HG02763 (cell line): ENCODE measurements around the gene PDE1A.

Experiments used
- ATAC-seq: cut with Tn5 transposase; IDR thresholded peaks from one replicate; pipeline ENCODE4 v1.9.1; 2021; ENCODE audit warnings: mild to moderate bottlenecking, moderate library complexity; ENCODE audit not compliant: unreplicated experiment

Gene PDE1A

DNA sequence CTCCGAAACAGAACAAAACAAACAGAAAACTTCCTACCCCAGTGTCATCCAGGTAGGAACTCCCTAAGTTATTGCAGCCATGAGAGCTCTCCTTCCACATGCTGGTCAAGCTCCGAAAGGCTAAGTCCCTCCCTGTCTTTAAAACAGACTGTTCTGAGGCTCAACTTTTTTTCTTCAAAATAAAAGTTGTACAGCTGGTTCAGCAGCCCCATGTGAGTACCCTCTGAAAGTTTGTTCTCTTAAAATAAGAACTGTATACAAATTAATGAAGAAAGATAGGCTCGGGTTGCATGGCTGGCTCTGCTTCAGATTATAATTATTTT lies at the start of gene PDE1A:
Gene PDE1A (minus strand): TSS at position 119 of the 323 bp plus-strand sequence.
- no peak for ATAC-seq

DNA sequence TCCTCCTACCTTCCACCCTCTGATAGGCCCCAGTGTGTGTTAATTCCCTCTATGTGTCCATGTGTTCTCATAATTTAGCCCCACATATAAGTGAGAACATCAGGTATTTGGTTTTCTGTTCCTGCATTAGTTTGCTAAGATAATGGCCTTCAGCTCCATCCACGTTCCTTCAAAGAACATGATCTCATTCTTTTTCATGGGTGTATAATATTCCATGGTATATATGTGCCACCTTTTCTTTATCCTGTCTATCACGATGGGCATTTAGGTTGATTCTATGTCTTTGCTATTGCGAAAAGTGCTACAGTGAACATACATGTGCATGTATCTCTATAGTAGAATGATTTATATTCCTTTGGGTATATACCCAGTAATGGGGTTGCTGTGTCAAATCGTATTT lies 46.8 kb upstream of the PDE1A start:
- ATAC-seq, result no peak

DNA sequence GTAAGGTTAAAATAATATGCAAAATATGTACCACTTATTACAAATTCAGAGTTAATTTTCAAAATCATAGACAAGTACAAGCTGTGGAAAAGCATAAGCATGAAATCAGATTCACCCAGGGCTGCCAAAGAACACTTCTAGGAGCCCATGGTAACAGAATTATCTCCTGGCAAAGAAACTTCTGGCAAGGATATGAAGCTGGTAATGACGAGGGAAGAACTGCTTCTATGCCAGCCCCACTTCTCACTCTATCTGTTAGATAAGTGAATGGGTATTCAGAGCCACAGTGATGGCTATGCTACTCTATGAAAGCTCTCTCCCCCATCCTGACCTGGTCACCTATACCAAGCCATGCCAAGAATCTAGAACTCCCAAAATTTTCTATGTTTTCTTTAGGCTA lies 36.9 kb upstream of the PDE1A start:
- ATAC-seq, result no peak

DNA sequence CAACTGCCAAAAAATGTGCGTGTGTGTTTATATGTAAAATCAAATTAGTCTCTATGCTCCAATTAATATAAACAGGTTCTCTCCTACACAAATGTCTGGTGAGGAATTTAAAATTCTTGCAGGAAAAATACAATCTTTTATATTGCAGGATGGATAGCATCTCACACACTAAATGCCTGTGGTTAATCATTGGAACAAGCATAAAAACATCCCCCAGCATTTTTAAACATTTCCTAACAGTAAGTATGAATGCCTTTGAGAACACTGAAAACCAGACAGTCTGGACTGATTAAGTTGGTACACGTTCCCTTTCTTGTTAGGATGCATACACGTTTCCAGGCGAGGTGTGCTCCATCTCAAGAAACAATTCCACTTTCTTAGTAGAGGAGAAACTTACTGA lies 29.9 kb upstream of the PDE1A start:
- ATAC-seq, result no peak

DNA sequence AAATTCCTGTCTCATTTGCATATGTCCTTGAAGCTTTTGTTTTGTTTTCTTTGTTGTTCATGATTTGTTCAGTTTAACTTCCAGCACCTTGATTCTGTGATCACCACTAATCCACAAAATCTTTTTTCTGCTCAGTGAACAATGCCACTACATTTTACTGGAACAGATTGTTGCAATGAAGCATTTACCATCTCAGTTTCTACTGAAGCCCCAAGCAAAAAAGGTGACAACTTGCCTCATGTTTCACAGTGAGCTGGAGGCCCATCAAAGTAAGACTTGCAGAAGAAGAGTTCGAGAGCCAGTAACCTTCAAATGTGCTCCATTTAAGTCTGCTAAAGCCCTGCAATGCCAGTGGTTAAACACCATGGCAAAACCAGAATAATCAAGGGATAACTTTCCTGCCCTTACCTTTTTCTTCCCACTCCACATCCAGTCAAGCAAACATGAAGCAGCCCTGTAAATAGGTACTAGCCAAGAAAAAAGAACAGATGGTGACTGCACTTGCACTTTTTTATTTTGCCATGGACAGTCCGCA lies 25.7 kb upstream of the PDE1A start:
- no peak for ATAC-seq

DNA sequence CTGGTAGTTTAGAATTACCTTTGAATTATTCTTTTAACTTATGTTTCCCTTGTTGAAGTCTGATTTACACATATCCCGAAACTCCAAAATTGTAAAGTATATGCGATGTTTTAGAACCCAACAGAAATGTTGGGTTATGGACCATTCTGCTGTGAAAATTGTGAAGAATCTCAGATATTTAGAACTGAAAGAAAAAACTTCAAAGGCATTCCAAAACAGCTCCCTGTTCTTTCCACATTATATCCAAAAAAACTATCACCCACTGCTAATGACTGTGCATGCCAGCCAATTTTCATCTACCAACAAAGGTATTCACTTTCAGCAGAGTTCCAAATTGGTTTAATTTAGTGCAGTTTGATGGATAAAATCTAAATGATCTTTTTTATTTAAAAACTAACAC lies 21.5 kb upstream of the PDE1A start:
- no peak for ATAC-seq

DNA sequence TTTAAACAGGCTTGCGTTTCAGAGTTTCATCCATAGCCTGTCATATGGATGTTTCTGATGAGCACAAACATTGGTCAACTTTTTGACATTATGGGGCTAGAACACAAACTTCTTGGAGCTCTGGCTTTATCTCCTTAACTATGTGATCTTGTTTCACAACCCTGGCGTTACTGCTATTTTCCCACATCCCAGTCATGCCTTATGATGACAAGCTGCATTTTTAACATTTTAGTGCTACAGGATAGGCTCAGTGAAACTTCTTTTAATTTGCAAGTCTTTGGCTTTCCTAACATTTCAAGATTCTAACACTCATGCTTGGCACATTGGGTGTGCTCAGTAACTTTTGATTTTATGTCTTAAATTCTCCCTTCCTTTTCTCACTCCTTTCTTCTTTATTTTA lies 21.0 kb upstream of the PDE1A start:
- no peak for ATAC-seq

DNA sequence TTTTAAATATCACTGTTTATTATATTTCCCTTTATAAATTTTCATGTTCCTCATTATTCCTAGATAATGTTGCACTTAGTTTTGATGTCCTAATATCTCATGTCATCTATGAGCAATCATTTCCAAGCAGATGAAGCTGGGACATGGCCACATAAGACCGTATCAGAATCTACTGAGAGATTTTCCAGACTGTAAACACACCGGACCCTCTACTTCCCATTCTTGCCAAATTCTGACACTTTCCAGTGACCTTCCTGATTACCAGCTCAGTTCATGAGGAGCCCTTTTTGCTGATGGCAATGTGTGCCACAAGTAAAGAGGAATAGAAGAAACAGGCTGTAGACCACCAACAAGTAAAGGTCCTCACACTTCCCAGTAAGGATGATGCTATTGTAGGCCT lies 20.3 kb upstream of the PDE1A start:
- ATAC-seq, result no peak

DNA sequence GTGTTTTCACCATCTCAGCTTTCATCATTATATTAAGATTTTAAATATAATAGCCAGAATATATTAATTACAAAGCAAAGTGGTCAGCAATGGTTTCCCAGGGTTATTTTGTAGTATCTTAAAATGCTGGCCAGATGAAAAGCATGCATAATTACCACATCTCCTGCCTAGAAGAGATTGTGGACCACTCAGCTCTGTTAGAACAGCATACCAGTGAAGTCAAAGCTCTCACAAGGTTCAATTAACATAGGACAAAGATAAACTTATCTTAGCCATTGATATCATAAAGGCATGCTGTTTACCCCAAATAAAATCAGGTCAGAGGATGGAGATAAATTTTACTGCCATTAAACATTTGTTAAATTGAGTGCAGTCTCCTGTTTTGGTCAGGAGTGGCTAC lies 19.3 kb upstream of the PDE1A start:
- ATAC-seq, result no peak

DNA sequence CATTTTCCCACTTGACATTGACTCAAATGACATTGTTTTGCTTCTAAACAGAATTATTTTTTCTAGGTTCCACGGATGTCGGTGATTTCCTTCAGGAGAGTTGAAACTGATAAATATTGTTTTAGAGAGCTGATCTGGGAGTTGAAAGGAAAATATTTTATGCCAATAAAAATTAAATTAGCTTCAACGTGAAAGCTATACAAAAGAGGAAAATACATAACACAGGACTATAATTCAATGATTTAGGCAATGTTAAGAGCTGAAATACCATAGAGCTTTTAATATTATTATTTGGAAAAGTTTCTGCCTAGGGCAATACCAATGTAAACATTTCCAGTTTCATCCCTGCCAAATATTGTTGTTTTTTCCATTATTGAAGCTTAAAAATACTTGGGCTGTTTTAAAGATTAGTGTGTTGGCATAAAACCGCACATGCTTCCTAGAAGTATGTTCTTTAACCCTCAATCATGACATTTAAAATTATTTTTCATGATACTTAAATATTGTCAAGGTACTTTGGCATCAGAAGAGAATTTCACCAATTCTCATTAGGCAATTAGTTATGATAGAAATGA lies 18.6 kb upstream of the PDE1A start:
- no peak for ATAC-seq

DNA sequence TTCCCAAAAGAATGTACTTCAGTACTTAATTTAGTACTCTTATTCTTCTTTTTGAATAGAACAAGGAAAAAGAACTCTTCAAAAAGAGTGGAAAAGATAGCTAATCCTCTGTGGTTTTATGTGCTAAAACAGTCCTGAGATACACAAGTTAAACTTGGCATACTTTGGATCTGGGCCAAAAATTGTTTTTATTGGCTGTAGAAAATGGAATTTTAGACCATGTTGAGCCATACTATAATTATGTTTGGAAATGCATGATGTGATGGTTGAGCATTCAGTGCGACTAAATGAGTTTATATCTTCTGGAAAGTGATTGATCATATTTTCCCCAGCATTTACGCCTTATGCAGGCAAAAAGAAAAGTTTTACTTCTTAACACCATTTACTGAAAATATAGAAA lies 18.0 kb upstream of the PDE1A start:
- ATAC-seq, result no peak

DNA sequence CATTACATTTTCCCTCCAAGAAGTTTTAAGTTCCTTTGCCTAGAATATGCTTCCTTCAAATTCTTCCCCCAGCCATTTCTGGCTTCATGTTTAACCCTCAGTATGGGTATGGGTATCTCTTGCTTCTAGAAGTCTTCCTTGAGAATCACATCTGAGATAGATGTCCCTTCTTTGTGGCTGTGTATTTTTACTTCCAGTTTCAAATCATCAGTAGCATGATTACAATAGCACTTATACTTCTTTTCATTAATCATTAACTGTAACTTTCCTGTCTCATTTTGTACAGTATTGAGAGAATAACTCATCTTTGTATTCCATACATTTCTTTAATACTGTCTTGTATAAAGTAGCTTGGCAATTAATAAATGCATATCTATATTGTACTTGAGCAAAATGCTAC lies 17.3 kb upstream of the PDE1A start:
- no peak for ATAC-seq

DNA sequence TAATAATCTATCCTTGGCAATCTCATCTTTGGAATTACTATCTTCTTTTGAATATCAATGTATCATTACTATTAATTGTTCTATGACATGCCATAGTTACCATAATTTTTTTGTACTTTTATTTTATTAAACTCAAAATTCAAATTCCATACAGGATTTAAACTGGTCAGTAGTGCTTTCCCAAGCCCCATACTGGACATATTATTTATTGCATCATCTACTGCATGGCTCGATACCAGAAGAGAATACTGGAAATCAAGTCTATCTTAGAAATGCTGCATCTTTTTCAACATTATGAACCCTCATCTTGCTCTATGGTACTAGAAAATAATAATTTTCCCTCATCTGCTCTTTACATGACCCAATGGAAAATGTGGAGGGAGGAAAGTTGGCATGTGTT lies 9.4 kb upstream of the PDE1A start:
- ATAC-seq, result no peak

DNA sequence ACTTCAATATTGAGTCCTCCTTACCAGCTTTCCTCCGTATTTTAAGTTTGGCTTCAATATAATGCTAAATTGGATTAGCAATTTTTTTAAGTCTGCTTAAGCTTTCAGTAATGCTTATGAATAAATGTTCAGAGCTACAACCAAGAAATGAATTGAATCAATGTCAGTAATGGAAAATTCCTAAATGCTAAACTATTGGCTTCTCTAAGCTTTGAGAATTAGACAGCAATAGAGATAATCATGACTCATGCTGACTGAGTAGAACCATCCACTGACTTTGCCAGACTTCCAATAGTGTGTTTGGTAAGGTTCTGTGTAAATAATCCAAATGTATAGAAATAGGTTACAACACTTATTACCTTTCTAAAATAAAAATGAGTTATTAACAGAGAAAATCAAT lies 8.9 kb upstream of the PDE1A start:
- ATAC-seq, result no peak

DNA sequence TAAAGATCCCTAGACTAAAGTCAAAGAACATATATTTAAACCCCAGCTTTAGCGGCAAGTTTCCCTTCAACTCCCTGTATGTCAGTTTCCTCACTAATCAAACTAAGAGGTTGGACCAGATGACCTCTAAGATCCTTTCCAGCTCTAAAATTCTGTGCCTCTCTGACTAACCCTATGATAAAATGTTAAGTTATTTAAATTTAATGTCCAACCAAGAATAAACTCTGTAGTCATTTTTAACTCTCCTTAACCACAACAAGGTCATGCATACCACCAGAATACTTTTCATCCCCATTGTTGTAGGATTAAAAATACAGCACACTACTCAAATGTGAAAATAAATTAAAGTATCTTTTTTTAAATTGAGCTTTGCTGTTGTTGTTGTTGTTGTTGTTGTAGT lies 5.2 kb upstream of the PDE1A start:
- no peak for ATAC-seq

DNA sequence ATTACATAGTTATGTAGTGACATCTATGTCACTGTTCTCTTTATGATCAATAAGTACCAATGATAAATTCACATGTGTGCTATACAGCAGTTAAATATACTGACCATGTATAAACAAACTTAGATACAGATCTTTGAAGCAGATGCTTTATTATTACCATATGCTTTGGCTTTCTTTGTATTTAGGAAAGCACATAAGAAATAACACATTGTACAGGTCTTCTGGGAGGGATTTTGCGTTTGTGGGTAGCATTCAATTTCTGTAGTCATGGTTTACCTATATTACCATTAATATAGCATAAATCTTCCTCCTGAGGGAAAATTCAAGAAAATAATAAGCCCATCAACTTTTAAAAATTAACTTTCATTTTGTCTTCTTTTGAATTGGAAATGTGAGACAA lies 1.6 kb upstream of the PDE1A start:
- ATAC-seq, result no peak

DNA sequence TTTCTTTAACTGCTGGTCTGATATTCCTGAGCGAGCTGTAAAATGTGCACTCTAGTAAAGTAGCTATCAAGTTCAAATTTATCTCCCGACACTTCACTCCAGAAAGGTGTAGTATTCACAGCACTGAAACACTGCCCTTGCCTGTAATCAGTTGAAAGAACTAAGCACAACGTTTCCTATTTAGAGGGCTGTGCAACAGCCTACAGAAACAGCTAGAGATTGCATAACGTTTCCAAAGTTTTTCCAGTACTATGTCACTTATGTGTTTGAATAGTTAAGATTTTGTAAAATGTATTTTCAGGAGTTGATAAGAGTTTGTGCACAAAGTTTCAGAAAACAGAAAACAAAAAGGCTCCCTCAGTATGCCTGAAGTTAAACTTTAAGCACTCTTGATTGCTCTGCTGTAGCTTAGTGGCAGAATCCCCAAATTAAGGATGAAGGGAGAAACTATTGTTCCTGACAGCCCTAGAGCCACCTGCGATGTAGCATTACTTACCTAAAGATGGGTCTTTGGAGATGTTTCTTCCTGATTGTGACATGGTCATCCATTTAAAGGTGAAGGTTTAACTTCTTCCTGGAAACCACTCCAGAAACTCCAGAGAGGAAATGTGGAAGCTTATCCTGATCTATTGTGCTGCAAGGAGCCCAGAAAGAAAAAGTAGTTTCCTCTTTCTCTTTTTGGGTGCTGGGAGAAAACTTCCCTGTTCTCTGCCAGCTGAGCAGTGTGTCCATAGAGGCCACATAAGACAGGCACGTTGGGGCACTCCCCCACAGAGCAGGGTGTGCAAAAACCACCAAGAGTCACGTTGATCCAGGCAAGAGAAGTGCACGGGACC lies 536 bp downstream of the PDE1A start:
- ATAC-seq, result no peak

DNA sequence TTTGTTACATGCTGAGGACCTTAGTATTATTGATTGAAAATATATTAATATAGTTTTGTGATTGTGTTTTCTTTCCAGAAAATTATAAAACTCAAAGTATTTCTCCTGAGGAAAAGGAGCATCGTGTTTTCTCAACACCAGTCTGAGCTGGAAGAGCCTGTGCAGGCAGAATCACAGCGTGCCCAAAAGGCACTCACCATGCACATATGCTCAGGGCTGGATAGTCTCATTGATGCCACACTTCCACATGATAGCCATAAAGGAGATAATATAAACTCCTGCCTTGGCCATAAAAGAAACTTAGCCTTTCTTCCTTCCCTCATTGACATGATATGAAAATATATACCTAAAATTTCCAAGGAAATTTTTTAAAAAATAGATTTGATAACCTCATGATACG lies 4.0 kb downstream of the PDE1A start:
- ATAC-seq, result no peak

DNA sequence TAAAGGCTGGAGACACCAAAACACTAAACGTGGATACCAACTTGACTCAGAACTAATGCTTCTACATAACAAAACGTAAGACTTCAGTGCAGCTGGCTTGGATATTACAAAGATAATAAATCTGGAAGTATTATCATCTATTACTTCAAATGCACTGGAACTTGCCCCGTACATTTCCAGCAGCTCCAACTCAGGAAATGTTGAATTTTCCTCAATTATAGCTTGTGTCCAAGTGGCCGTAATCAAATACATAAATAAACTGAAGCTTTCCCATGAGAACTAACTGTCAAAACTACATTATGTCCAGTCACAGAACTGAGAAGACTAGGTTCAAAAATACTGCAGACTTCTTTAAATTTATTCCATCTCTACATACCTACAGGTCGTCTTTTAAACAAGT lies 6.2 kb downstream of the PDE1A start:
- ATAC-seq, result no peak

DNA sequence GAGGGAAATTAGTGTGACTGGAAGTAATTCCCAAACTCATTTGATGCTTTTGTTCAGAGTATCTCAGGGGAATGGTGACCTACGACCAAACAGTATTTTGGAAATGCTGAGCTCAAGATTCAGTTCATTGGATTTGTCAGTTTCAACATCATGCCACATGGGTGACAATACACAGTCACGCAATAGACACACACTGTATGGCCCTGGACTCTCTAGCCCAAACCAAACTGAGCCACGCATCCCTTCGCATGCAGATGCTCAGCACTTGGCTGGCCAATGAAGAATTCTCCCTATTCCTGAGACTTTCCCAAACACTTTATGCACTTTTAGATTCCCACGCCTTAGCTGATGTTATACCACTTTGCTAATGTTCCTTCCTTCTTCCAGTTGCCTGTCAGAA lies 10.0 kb downstream of the PDE1A start:
- no peak for ATAC-seq

DNA sequence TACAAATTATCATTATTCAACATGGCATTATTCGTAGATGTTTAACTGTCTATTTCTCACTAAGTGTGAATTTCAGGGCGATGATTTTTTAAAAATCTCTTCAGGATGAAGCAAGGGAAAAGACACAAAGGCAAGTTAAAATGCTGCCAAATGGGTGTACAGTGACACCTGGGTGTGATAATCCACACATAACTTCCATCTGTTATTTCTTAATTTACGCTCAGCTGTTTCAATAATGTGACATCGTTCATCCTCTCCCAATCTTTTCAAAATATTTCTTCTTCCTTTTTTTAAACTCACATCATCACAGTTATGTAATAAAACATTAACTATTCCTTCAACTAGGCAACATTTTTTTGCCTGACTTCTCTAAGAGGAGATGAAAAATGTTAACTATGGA lies 10.6 kb downstream of the PDE1A start:
- no peak for ATAC-seq

DNA sequence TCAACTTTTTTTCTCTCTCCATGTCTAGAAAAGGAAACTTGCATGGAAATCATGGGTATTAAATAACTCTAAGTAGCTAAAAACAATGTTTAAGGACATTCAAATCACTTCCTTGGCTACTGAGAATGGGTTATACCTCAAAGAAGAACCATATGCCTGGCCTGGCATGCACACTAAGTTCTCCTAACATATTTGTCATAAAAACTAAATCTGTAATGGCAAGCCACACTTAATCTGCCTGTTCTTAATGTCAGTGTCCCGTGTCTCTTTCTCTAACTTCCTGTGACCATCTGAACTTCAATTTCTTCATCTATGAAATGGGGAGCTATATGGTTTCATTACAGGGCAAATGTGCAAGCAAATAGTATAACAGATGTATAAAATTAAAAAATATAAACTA lies 11.1 kb downstream of the PDE1A start:
- no peak for ATAC-seq

DNA sequence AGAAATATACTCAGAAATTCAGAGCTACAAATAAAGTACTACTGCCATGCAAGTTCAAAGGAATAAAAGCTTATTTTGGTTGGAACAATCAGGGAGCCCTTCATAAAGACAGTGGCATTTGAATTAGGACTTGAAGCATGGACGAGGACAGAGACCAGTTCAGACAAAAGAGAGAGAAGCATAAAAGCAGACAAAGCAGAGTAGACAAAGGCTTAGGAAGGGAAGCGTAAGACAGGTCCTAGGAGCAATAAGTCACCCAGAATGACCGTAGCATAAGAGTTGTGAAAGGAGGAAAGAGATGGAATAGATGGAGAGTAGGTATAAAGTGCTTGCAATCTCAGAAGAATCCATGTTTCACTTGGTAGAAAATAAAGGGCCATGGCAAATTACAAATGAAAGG lies 14.0 kb downstream of the PDE1A start:
- no peak for ATAC-seq
